Spinal cord (tissue), 10 donors: ENCODE results near the gene PIRT. TPM values are rescaled to one million over a fixed set of nuclear protein-coding genes. Genes with fewer than 3 reads are reported as not detected.

Experiments used
- DNase-seq, 6 donors: peaks; one replicate each; pipeline versions ENCODE4 v3.0.0 to v3.0.0-alpha.2; 2013 to 2015; ENCODE audit warnings: low spot score in 6 of 6, low read depth in 4 of 6
- H3K27ac ChIP-seq: one replicate; pipeline ENCODE4 v1.5.1; 2013; ENCODE audit warnings: low read depth, low read length, control low read depth
- H3K27me3 ChIP-seq: one replicate; pipeline ENCODE4 v1.6.1; 2013; ENCODE audit warnings: low read length; ENCODE audit not compliant: control insufficient read depth, insufficient read depth
- H3K36me3 ChIP-seq: one replicate; pipeline ENCODE4 v1.6.1; 2013; ENCODE audit warnings: low read length; ENCODE audit not compliant: control insufficient read depth, insufficient read depth
- H3K4me1 ChIP-seq: one replicate; pipeline ENCODE4 v1.6.1; 2013; ENCODE audit warnings: low read length; ENCODE audit not compliant: control insufficient read depth, insufficient read depth
- H3K4me3 ChIP-seq: one replicate; pipeline ENCODE4 v1.5.1; 2013; ENCODE audit warnings: low read depth, low read length, control low read depth
- H3K9me3 ChIP-seq: one replicate; pipeline ENCODE4 v1.6.1; 2013; ENCODE audit warnings: low read length; ENCODE audit not compliant: control insufficient read depth, insufficient read depth
- WGBS: methylation state at CpG from one replicate; pipeline ENCODE4 v1.1.5; 2013; ENCODE audit warnings: missing lambda C conversion rate; ENCODE audit not compliant: insufficient coverage; 5-methylcytosine and 5-hydroxymethylcytosine counted together
- polyA plus RNA-seq, 2 donors: library from polyadenylated mRNA; unstranded; fragments of 120-200 nt; gene quantifications; one replicate each; pipeline ENCODE4 v1.2.1, GENCODE V29; 2013; ENCODE audit not compliant: insufficient read length in 2 of 2
- small RNA-seq: library from RNA; depleted of rRNA; stranded (forward); fragments of <200 nt; gene quantifications from one replicate; pipeline ENCODE3, GENCODE V24; 2014; ENCODE audit warnings: low replicate concordance
- total RNA-seq, 2 donors: library from RNA; depleted of rRNA in 1 of 2; stranded (reverse); fragments of 120-200 nt in 1 of 2; fragments of >200 nt in 1 of 2; gene quantifications; one replicate each; pipeline versions ENCODE4 v1.2.3 to v1.2.4, GENCODE V29; 2013 to 2014
- donor health status: healthy.

PIRT gene
- total and polyA plus RNA-seq, 4 donors = 7.3 to 58.0 (median 11.4) TPM

DNA sequence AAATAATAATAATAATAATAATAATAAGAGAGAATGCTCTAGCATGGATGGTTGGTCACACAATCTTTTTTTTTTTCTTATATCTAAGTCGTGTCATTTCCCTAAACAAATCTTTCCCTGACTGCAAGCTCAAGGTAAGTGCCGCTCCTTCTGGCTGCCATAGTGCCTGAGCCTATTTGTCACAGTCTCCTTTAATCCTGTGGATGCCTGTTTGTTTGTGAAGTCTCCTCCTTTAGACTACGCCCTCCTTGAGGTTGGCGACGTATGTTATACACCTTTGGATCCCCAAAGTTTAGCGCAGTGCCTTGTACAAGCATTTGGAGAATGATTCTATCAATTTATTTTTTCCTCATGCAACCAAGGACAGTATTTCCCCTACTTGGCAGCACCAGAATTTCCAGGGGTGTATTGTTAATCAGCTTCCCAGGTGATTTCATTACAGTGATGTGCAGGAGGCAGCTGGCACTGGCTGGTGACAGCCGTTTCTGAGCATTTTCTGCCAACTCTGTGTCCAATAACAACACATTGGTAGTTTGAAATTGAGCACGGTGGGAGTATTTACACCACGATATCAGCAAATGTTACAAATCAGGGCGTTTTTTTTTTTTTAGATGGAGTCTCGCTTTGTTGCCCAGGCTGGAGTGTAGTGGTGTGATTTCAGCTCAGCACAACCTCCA, 60.6 kb downstream of the PIRT start:
- 73% methylated on average over 2 of the region's 11 CpGs for WGBS
- no peaks in the 10 kb centered on the region for H3K36me3 ChIP-seq
- H3K9me3 ChIP-seq = peaks cover 2% of the 10 kb centered on the region
- DNase-seq = peak in 1 of 6 donors; percentile 57
- no peak overlapping the region for H3K4me3 ChIP-seq
- H3K27ac ChIP-seq = no peak overlapping the region
- no peaks in the 10 kb centered on the region for H3K4me1 ChIP-seq
- no peaks in the 10 kb centered on the region for H3K27me3 ChIP-seq

DNA sequence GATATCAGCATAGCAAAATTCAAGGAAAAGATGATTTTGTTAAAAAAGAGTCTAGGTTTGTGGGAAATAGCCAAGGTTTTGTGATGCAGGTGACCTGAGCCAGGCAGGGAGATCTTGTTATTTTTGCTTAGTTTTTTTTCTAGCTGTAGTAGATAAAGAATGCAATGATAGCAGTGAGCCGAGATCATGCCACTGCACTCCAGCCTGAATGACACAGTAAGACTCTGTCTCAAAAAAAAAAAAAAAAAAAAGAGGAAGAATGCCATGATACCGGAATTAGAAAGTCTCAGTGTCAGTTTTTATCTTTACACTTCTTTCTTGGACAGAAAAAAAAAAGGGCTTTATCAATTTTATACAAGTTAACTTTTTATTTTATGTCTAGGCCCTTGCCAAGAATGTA, 61.5 kb downstream of the PIRT start:
- no peaks in the 10 kb centered on the region for H3K36me3 ChIP-seq
- no peaks in the 10 kb centered on the region for H3K27me3 ChIP-seq
- no peak overlapping the region for H3K27ac ChIP-seq
- H3K4me1 ChIP-seq = no peaks in the 10 kb centered on the region
- no peak overlapping the region for H3K4me3 ChIP-seq
- peaks cover 2% of the 10 kb centered on the region for H3K9me3 ChIP-seq
- no peak for DNase-seq
- WGBS = no CpG with 5 or more reads among the region's 2 CpGs

DNA sequence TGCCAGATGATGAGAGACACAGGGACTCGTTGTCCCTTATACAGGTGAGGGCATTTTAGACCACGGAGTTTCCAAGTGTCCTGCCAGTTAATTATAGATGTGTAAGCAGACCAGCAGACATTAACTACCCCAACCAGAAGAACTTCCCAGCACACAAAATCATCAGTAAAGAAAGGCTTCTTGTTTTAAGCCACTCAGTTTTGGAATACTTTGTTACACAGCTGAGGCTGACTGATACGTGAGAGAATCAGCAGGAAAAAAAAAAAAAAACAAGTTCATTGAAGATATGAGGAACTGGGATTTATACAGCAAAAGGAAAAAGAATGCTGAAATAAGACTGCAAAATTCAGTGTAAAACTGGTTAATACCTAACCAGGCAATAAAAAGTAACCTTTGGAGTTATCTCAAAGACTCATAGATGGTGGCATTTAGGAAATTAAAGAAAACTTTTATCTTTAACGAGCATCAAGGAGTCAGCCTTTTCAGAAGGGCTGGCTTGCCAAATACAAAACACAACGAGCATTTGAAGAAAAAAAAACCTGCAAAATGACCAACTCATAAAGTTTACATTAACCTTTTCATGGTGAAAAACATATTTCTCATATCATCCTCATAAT, 62.0 kb downstream of the PIRT start:
- Histone ChIP-seq H3K9me3 (peaks cover 2% of the 10 kb centered on the region), H3K4me3 (no peak overlapping the region), H3K36me3 (no peaks in the 10 kb centered on the region), H3K4me1 (peaks cover 3% of the 10 kb centered on the region), H3K27ac (no peak overlapping the region), H3K27me3 (no peaks in the 10 kb centered on the region)
- 100% methylated on average over 1 of the region's 5 CpGs for WGBS
- no peak for DNase-seq

DNA sequence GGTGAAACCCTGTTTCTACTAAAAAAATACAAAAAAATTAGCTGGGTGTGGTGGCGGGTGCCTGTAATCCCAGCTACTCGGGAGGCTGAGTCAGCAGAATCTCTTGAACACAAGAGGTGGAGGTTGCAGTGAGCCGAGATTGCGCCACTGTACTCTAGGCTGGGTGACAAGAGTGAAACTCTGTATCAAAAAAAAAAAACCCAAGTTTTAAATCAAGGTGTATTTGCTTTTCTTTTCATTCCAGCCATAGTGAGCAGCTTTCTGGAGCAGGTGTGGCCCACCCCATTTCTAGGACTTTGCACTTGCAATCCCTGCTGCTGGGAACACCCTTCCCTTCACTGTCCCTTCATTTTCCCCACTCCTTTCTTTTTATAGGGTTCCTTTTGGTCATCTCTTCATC, 62.8 kb downstream of the PIRT start:
- H3K27ac ChIP-seq = no peak overlapping the region
- H3K4me1 ChIP-seq = peaks cover 4% of the 10 kb centered on the region
- no peak for DNase-seq
- H3K9me3 ChIP-seq = peaks cover 2% of the 10 kb centered on the region
- no CpG with 5 or more reads among the region's 4 CpGs for WGBS
- H3K4me3 ChIP-seq = no peak overlapping the region
- H3K36me3 ChIP-seq = no peaks in the 10 kb centered on the region
- no peaks in the 10 kb centered on the region for H3K27me3 ChIP-seq

DNA sequence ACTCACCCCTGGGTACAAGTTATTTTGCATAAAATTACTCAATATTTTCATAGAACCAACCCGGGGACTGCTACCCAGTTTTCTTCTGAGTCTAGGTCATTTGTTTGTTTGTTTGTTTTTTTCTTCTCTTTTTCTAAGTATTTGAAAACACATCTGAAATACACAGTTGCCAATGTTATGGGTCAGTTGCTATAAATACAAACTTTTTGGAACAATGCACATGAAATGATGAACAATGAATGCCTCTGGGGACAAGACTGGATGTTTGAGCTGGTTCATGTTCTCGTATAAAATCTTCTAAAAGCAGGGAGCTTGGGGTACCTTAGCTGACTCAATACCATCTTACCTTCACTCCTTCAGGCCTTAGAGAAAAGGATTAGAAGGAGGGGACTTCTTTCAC, 64.5 kb downstream of the PIRT start:
- peak in 1 of 6 donors; percentile 5 for DNase-seq
- peaks cover 2% of the 10 kb centered on the region for H3K9me3 ChIP-seq
- H3K27me3 ChIP-seq = no peaks in the 10 kb centered on the region
- H3K27ac ChIP-seq = no peak overlapping the region
- no peak overlapping the region for H3K4me3 ChIP-seq
- H3K36me3 ChIP-seq = no peaks in the 10 kb centered on the region
- no CpG with 5 or more reads among the region's 2 CpGs for WGBS
- H3K4me1 ChIP-seq = peaks cover 13% of the 10 kb centered on the region

Small RNAs within 50 kb of the gene (small RNA-seq; reads per million reads assigned to genes)
- gene AC015908.2 (not detected), gene RNU6-1065P (not detected), gene TMEM238L (not detected)

Other genes with a start within 250 kb of the PIRT start
- gene MYH3, start 180.8 kb downstream of the PIRT start, total RNA-seq = 1 to 10 TPM; 3.3 to 4.2 TPM
- 10 to 100 TPM in 1 of 2 donors, 1 to 10 TPM in 1; 3.2 to 17.9 TPM for gene MYH3, start 180.8 kb downstream of the PIRT start, polyA plus RNA-seq
- gene SCO1, start 140.6 kb downstream of the PIRT start, total RNA-seq = 10 to 100 TPM; 21.4 to 30.2 TPM
- 10 to 100 TPM; 25.2 to 25.6 TPM for gene SCO1, start 140.6 kb downstream of the PIRT start, polyA plus RNA-seq
- gene ADPRM, start 140.5 kb downstream of the PIRT start, total RNA-seq = 10 to 100 TPM; 13.9 to 14.7 TPM
- 10 to 100 TPM in 1 of 2 donors, 1 to 10 TPM in 1; 8.7 to 12.2 TPM for gene ADPRM, start 140.5 kb downstream of the PIRT start, polyA plus RNA-seq
- 1 to 10 TPM; 2.6 to 6.7 TPM for gene TMEM220, start 108.1 kb downstream of the PIRT start, total RNA-seq
- 1 to 10 TPM; 7.7 to 8.3 TPM for gene TMEM220, start 108.1 kb downstream of the PIRT start, polyA plus RNA-seq
- not detected for gene TMEM238L, start 34.0 kb downstream of the PIRT start, total RNA-seq
- gene TMEM238L, start 34.0 kb downstream of the PIRT start, polyA plus RNA-seq = under 1 TPM in 1 of 2 donors, not detected in 1; 0.30 TPM